HG02798 (cell line): ENCODE data around the gene BARX2.
"Not testable (repeated sequence)": the region's sequence is repeated elsewhere in the genome, so short reads cannot be mapped to it uniquely, and the experiment has no call there.

Source experiments
- ATAC-seq: cut with Tn5 transposase; IDR thresholded peaks from one replicate; pipeline ENCODE4 v1.9.1; 2021; ENCODE audit warnings: mild to moderate bottlenecking; ENCODE audit not compliant: unreplicated experiment, poor library complexity

BARX2 gene, protein sequence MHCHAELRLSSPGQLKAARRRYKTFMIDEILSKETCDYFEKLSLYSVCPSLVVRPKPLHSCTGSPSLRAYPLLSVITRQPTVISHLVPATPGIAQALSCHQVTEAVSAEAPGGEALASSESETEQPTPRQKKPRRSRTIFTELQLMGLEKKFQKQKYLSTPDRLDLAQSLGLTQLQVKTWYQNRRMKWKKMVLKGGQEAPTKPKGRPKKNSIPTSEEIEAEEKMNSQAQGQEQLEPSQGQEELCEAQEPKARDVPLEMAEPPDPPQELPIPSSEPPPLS

DNA sequence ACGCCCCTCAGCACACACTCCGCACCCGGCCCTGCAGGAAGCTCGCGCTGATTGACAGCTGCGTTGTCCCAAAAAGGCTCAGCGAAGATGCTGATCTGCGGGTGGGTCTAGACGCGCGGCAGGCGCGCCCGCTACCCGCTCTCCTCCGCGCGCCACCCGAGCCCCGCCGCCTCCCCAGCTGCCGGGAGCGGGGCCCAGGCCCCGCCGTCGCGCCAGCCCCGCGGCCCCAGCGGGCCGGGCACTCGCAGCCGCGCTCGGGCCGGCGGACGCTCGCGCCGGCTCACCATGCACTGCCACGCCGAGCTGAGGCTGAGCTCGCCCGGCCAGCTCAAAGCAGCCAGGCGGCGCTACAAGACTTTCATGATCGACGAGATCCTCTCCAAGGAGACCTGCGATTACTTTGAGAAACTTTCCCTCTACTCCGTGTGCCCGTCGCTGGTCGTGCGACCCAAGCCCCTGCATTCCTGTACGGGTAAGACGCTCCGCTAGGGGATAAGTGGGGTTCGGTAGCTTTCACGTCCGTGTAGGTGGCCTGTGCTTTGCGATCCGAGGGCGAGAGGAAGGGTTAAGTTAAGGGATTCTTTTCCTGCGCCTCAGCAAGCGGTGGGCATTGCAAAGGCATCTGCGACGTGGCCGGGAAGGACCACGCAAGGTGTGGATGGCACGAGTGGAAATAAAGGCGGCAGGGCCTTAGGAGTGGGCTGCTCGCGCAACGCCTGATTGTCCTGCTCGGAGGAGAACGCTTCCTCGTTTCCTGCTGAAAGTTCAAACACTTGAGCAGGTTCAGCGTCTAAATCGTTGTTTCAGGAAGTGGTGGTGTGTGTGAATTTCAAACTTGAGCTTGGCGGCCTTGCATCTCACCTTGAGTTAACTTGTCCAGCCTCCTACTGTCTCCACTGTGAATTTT, at the start of gene BARX2:
TSS of gene BARX2 (plus strand) at position 98 of the 907 bp plus-strand sequence. CDS start at position 286, 188 bp downstream.
- no peak for ATAC-seq

DNA sequence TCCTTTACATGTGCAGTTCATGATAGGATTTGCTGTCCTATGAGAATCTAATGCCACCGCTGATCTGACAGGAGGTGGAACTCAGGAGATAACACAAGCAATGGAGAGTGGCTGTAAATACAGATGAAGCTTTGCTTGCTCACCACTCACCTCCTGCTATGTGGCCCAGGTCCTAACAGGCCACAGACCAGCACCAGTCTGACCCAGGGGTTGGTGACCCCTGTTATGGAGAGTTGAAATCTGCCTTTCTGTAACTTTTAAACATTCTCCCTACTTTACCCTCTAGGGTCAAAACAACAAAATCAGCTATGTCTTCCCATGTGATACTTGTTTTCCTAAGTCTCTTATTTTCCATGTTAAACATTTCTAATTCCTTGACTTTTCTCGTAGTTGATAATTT, 48.7 kb upstream of the BARX2 start:
- ATAC-seq, result no peak

DNA sequence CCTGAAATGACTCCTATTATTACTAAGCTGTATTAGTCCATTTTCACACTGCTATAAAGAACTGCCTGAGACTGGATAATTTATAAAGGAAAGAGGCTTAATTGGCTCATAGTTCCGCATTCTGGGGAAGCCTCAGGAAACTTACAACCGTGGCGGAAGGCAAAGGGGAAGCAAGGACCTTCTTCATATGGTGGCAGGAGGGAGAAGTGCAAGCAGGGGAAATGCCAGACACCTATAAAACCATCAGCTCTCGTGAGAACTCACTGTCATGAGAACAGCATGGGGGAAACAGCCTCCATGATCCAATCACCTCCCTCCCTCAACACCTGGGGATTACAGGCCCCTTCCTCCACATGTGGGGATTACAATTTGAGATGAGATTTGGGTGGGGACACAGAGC, 47.9 kb upstream of the BARX2 start:
- not testable (repeated sequence) for ATAC-seq

DNA sequence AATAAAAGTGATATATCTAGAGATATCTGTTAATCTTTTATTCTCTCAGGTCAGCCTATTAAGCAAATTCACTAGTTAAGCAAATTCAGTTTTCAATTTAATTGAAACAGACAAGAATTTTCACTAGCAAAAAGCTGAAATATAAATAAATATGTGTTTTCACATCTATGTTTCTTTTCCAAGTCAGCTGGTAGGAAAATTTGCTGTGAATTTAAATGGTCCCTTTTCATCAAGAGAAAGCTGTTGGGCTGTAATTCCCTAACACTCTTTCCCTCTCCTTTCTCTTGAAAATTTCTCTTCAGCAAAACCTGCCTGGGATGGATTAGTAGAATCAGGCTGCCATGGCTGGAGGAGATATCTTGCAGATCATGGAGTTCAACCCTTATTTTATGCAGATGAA, 46.9 kb upstream of the BARX2 start:
- no peak for ATAC-seq

DNA sequence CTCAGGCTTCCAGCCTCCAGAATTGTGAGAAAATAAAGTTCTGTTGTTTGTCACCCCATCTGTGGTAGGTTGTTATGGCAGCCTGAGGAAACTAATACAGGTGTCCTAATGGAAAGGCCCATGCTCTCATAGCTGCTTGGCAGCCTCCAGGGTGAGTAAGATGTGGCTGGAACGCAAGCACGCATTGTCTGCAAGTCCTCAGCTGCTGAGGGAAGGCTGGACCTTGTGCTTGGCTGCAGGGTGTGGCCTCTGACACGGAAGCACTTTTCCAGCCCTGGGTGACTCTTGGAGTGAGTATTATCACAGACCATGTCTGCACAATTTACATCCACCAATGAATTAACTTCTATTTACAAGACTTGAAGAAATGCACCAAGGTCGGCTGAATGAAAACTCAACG, 44.4 kb upstream of the BARX2 start:
- ATAC-seq, result no peak

DNA sequence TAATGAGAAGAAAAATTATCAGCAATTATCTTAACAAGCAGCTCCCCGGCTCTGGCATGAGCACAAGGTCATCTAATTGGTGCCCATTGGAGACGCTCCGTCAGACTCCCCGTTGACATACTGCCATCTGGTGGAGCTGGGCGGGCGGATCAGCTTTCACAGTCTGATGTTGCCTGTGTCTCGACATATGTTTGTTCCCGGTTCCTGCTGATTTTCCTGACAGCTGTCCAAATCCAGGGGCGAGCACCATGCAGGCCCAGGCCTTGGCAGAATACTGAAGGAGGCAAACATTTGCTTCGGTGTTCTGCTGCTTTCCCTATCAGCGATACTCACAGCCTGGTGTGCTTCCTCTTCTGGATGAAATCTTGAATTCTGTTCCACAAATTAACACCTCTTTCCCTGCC, 43.8 kb upstream of the BARX2 start:
- ATAC-seq, result peak; percentile 92

DNA sequence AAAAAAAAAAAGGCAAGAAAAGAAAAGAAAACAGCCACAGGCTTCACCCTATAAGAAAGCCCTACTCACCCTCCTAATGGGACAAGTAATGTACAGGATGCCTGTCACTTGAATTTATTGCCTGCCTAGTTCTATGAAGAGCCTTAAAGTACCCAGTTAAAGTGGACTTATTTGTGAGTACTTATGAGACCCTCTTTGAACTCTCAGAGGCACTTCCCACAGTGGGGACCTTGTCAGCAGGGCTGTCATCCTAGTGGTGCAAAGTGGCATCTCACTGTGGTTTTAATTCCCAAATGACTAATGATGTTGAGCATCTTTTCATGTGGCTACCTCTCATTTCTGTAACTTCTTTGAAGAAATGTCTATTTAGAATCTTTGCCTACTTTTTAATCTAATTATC, 41.8 kb upstream of the BARX2 start:
- no peak for ATAC-seq

DNA sequence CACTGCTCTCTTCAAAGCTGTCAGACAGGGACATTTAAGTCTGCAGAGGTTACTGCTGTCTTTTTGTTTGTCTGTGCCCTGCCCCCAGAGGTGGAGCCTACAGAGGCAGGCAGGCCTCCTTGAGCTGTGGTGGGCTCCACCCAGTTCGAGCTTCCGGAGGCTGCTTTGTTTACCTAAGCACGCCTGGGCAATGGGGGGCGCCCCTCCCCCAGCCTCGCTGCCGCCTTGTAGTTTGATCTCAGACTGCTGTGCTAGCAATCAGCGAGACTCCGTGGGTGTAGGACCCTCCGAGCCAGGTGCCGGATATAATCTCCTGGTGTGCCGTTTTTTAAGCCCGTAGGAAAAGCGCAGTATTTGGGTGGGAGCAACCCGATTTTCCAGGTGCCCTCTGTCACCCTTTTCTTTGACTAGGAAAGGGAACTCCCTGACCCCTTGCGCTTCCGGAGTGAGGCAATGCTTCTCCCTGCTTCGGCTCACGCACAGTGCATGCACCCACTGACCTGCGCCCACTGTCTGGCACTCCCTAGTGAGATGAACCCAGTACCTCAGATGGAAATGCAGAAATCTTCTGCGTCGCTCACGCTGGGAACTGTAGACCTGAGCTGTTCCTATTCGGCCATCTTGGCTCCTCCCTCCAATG, 31.2 kb upstream of the BARX2 start:
- ATAC-seq, result not testable (repeated sequence)

DNA sequence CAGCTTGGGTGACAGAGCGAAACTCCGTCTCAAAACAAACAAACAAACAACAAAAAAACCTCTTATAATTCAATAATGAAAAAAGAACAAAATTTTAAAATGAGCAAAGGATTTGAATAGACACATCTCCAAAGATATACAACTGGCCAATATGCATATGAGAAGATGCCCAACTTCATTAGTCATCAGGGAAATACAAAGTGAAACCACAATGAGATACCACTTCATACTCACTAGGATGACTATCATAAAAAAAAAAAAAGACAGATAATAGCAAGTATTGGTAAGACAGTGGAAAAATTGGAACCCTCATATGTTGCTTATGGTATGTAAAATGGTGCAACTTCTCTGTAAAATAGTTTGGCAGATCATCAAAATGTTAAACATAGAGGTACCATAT, 28.7 kb upstream of the BARX2 start:
- ATAC-seq, result no peak

DNA sequence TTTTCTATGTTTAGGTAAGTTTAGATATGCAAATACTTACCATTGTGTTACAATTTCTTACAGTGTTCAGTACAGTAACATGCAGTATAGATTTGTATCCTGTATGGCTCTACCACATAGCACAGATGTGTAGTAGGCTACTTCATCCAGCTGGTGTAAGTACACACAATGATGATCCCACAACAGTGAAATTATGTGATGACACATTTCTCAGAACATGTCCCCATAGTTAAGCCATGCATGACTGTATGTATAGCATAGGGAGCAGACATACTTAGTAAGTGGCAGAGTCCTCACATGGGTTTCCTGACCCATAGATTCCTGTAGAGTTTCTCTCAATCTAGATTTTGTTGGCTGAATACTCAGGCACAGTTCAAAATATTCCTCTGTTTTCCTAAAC, 26.8 kb upstream of the BARX2 start:
- no peak for ATAC-seq

DNA sequence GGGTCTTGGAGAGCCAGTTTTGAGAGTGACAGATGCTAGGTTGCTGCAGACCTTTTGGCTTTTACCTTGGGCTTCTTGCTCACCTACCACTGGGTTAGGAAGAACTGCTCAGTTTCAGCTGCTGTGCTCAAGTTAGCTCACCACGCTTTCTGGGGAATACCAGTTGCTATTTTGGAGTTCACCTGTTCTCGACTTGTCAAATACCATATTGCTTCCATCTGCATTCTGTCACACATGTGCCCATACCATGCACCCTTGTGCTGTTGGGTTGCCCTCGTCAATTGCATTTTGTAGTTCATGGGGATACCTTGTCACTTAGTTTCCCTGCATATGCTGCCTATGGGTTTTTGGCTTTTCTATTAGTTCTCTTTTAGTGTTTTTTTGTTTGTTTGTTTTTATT, 23.0 kb upstream of the BARX2 start:
- no peak for ATAC-seq

DNA sequence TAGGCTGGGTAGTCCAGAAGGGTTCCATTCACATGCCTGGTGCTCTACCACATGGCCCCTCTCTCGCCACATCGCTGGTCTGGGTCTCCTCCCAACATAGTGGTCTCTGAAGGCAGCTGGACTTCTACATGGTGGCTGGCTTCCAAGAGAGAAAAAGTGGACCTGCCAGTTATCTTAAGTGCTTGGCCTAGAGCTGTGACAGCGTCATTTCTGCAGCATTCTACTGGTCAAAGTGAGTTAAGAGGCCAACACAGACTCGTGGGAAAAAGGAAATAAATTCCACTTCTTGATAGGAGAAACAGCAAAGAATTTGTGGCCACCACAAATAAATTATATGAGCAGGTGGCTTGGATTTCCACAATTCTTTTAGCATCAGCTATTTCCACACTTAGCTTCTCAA, 21.0 kb upstream of the BARX2 start:
- no peak for ATAC-seq

DNA sequence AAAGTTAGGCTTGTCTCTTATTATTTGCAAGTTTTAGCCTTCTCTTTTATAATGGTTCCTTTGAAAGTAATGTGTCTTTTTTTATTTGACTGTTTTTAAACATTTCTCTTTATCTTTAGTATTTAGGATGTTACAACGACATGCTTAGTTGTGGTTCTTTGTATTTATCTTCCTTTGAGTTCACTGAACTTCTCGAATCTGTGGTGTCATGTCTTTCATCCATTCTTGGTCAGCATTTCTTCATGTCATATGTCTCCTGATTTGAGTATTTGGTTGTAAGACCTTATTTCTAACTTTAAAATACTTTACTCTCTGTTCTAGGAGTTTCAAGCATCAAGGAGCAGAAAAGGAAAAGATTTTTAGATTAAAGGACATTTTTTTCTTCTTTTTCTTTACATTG, 15.9 kb upstream of the BARX2 start:
- no peak for ATAC-seq

DNA sequence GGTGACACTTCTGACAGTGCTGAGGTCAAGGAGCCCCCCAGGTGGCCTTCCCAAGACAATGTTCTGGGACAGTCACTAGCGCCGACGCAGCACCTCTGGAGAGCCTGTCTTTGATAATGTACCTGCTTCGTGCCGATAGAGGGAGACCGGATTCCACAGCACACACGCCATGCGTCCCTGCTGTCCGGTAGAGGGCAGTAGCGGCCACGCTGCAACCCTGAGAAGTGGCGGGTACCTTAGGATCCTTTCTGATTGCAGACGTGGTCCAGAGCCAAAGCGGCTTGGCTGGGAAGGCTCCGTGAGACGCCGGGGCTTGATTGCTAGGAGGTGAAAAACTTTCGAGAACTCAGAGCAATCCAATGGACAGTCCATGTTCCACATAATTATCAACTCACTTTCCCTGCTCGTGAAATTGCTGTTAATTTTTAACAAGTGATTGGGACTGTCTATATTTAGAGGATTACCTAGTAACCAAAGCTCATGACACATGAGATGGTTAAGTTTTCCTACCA, 11.4 kb upstream of the BARX2 start:
- peak; percentile 100 for ATAC-seq

DNA sequence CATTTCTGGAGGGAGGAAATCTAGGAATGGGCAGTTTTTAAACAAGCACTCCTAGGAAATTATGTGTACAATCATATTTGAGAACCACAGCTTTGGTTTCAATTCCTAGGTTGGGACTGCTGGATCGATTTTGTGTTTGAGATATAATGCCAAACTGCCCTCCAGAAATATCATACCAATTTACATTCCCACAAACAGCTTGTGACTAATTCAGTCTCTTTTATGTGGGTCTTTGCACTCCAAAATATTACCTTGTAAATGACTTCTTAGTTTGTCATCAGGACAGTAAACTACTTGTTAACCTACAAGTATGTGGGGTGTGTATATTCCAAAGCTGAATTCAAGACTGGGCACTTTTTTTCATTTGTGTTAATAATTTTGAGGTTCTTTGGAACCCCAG, 9.8 kb upstream of the BARX2 start:
- no peak for ATAC-seq

DNA sequence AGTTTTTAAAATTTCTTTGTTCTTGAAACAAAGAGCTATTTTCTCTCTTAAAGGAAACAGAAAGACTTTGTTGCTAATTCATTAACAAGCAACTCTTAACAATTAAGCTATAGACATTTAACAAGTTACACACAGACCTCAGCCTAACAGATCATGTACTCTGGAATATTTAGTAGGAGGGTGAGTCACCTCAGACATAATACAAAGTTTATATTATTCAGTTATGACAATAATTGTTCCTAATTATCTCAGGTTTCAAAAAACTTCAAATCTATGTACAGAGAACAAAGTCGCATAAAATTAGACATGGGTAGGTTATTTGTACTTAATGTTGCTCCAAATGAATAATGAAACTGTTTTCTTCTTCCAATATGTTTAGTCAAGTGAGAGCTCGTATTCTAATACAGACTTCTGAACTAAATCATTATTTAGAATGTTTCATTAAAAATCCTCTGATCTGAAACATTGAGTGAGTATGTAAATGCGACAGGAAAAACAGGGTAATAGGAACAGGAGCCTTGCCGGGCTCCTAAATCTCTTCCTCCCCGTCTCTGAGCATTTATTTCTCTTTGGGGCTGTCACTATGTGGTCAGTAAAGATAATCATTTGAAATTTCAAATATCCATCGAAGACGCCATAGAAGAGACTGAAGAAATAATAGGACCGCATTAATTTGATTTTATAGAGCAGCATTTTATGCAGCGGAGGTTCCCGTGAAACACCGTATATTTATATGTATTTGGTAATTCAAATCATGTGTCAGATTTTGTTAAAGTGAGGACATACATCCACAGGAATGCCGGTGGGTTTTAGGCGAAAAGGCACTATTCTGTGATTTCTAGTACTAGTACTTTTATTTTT, 8.7 kb upstream of the BARX2 start:
- no peak for ATAC-seq

DNA sequence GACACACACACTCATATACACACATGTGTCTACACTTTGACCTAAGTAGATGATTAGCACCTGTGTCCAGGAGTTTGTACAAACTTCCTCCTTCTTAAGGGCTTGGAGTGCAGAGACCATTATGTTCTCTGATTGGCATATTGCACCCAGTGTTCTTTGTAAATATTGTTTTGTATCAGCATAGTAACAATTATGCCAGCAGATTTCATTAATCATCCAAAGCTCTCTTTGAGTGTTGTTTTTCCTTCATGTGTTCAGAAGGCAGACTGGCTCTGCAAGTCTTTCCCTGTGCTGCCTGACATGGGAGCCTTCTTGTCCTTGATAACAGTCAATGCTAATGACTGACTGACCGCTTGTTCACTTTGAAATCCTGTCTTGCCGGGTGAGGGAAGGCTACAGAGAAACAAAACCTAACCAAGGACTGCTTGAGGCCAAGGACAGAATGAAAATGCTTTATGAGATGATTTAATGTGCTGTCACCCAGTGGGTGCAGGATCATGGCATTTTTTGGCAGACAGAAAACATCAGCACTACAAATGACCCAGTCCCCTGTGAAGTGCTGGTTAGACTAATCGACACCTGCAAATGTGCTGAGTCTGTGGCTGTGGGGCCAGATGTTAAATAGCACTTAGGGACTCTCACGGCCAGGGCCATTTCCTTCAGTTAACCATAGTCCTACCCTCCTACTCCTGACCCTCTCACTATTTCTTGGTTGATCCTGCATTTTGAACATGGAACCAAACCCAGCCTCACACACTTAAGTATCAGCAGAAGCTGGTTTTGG, 6.6 kb upstream of the BARX2 start:
- no peak for ATAC-seq

DNA sequence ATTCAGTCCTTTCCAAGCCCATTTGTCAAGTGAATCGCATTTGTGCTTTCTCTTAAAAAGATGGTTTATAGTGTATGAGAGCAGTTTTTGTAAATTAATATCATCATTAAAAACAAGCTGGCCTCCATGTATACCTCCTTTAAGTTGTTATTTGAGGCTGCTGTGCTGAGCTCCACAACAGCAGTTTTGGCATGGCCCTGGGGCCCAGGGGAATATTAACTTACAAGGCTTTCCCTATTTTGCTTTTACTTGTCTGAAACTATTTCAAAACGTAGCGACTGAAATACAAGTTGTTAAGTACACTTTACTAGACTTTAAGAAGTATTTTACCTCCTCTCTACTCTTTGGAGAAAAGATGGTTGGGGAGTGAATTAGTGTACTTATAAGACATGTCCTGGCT, 4.9 kb upstream of the BARX2 start:
- ATAC-seq, result no peak
